Fibroblast of lung (primary cell): ENCODE measurements around the gene C1orf226. TPM values are rescaled to one million over a fixed set of nuclear protein-coding genes. Genes with fewer than 3 reads are reported as not detected.

Source experiments
- DNase-seq, 2 donors: peaks; one replicate each; pipeline versions ENCODE4 v3.0.0 to v3.0.0-alpha.2; 2010; ENCODE audit warnings: low read depth in 2 of 2
- H2AFZ ChIP-seq: 2 replicates; pipeline ENCODE4 v1.5.1; 2012; ENCODE audit warnings: low read length, control low read depth, inconsistent platforms
- H3K27ac ChIP-seq: 2 replicates; pipeline ENCODE4 v1.5.1; 2011; ENCODE audit warnings: low read length, control low read depth; ENCODE audit not compliant: insufficient read depth
- H3K27me3 ChIP-seq: 2 replicates; pipeline ENCODE4 v1.5.1; 2011; ENCODE audit warnings: mild to moderate bottlenecking, low read length; ENCODE audit not compliant: control insufficient read depth, insufficient read depth
- H3K36me3 ChIP-seq: 2 replicates; pipeline ENCODE4 v1.5.1; 2011; ENCODE audit warnings: low read length; ENCODE audit not compliant: control insufficient read depth, insufficient read depth
- H3K4me1 ChIP-seq: 2 replicates; pipeline ENCODE4 v1.5.1; 2011; ENCODE audit warnings: low read length; ENCODE audit not compliant: control insufficient read depth, insufficient read depth; ENCODE audit errors: extremely low read depth
- H3K4me2 ChIP-seq: 2 replicates; pipeline ENCODE4 v1.5.1; 2011; ENCODE audit warnings: low read length, control low read depth; ENCODE audit not compliant: insufficient read depth; ENCODE audit errors: extremely low read depth
- H3K4me3 ChIP-seq, 4 experiments: fragments of 200-600 bp in 1 of 4; sonication (generic) in 1 of 4; replicated peaks in 1 of 4; 2 replicates each; pipeline ENCODE4 v1.5.1; 2011 to 2016; ENCODE audit warnings: low read length in 4 of 4, low read depth in 3 of 4, mild to moderate bottlenecking in 3 of 4, control low read depth in 2 of 4, inconsistent platforms in 1 of 4, mixed read lengths in 1 of 4; ENCODE audit not compliant: insufficient read depth in 1 of 4; ENCODE audit errors: control extremely low read depth in 1 of 4
- H3K79me2 ChIP-seq: 2 replicates; pipeline ENCODE4 v1.5.1; 2012; ENCODE audit warnings: mild to moderate bottlenecking, low read length, inconsistent platforms; ENCODE audit not compliant: control insufficient read depth, insufficient read depth
- H3K9ac ChIP-seq: 2 replicates; pipeline ENCODE4 v1.5.1; 2011; ENCODE audit warnings: mild to moderate bottlenecking, low read length, control low read depth; ENCODE audit not compliant: insufficient read depth
- H3K9me3 ChIP-seq: 2 replicates; pipeline ENCODE4 v1.5.1; 2012; ENCODE audit warnings: low read depth, low read length; ENCODE audit not compliant: control insufficient read depth, insufficient read depth
- H4K20me1 ChIP-seq: 2 replicates; pipeline ENCODE4 v1.5.1; 2011; ENCODE audit warnings: low read length; ENCODE audit not compliant: control insufficient read depth, insufficient read depth; ENCODE audit errors: extremely low read depth
- EZH2 ChIP-seq: IDR thresholded peaks from 2 replicates; pipeline ENCODE4 v1.5.1; 2012; ENCODE audit warnings: low read length, control low read depth, mild to moderate bottlenecking; ENCODE audit errors: missing control alignments
- polyA plus RNA-seq, 2 donors: library from polyadenylated mRNA; depleted of rRNA in 1 of 2; stranded (reverse) in 1 of 2; unstranded in 1 of 2; fragments of >200 nt; gene quantifications; 2 replicates each; pipeline ENCODE4 v1.2.1, GENCODE V29; 2011 to 2012; ENCODE audit warnings: missing spikeins in 1 of 2
- total RNA-seq: library from RNA; depleted of rRNA; stranded (reverse); fragments of >200 nt; gene quantifications from 2 replicates; pipeline ENCODE4 v1.2.1, GENCODE V29; 2014
- TF ChIP-seq, protein P1 (sequence below), 2 donors: IDR thresholded peaks in 1 of 2; conservative IDR thresholded peaks in 1 of 2; 1 replicate in 1 of 2; 2 replicates in 1 of 2; pipeline ENCODE4 v1.5.1; 2011 to 2012; ENCODE audit warnings: low read length in 2 of 2, control low read depth in 1 of 2, inconsistent platforms in 1 of 2, low read depth in 1 of 2, mild to moderate bottlenecking in 1 of 2

C1orf226 gene
- total and polyA plus RNA-seq, 2 donors (not counting 1 experiment from before 2014, with no cell fraction given): 0.10 to 0.33 TPM

DNA sequence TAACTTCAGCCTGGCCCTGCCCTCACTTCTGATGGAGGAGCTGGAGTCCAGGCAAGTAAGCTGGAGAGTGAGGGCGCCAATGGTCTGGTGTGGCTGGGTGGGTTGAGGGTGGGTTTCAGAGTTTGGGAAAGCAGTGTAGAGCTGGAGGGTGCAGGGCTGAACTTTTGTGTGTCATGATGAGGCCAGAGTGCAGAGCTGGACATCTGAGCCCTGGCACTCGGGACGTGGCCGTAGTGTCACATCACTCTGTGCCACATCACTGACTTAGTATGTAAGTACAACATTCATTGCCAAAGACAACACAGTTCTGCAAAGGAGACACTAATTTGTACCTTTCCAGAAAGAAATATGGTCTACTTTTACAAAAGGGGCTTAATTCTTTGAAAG is 20.7 kb upstream of the C1orf226 start:
- no peaks in the 10 kb centered on the region for H3K79me2 ChIP-seq
- no peaks in the 10 kb centered on the region for H4K20me1 ChIP-seq
- H3K9ac ChIP-seq: no peak overlapping the region
- H3K27me3 ChIP-seq: no peaks in the 10 kb centered on the region
- H3K4me3 ChIP-seq: no peak overlapping the region
- no peaks in the 10 kb centered on the region for H3K4me1 ChIP-seq
- TF ChIP-seq, protein P1, sequence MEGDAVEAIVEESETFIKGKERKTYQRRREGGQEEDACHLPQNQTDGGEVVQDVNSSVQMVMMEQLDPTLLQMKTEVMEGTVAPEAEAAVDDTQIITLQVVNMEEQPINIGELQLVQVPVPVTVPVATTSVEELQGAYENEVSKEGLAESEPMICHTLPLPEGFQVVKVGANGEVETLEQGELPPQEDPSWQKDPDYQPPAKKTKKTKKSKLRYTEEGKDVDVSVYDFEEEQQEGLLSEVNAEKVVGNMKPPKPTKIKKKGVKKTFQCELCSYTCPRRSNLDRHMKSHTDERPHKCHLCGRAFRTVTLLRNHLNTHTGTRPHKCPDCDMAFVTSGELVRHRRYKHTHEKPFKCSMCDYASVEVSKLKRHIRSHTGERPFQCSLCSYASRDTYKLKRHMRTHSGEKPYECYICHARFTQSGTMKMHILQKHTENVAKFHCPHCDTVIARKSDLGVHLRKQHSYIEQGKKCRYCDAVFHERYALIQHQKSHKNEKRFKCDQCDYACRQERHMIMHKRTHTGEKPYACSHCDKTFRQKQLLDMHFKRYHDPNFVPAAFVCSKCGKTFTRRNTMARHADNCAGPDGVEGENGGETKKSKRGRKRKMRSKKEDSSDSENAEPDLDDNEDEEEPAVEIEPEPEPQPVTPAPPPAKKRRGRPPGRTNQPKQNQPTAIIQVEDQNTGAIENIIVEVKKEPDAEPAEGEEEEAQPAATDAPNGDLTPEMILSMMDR (conservative IDR thresholded peaks at IDR 0.05 in 1 of 2, IDR thresholded peaks at IDR 0.05 in 1 of 2; ENCODE audit: low read depth in 1 of 2, low read length in 2 of 2): no peak
- TF ChIP-seq EZH2: no peak
- no peaks in the 10 kb centered on the region for H3K9me3 ChIP-seq
- no peaks in the 10 kb centered on the region for H3K36me3 ChIP-seq
- H3K4me2 ChIP-seq: no peak overlapping the region
- DNase-seq: no peak
- no peak overlapping the region for H2AFZ ChIP-seq
- no peak overlapping the region for H3K27ac ChIP-seq

DNA sequence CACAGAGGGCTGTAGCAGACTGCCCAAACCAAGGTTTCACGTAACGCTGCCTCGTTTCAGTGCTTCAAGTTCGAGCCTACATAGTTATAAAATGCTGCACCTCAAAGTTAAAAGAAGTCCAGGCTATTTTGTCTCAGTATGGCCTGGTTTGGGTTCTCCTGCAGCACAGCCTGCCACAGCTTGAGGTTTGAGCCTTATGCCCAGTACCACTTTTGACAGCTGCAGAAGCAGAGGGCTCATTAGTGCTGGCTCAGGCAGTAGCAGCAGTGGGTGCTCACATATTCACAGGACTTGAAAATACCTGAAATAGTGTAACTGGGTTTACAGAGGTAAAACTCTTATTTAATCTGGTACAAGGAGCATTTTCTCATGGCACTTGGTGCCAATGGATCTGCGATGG is 20.2 kb upstream of the C1orf226 start:
- Histone ChIP-seq H3K4me2 (no peak overlapping the region), H3K9ac (no peak overlapping the region), H3K36me3 (no peaks in the 10 kb centered on the region), H3K27ac (no peak overlapping the region), H3K79me2 (no peaks in the 10 kb centered on the region), H3K27me3 (peaks cover 2% of the 10 kb centered on the region), H2AFZ (no peak overlapping the region), H3K4me1 (no peaks in the 10 kb centered on the region), H3K4me3 (no peak overlapping the region), H4K20me1 (no peaks in the 10 kb centered on the region), H3K9me3 (no peaks in the 10 kb centered on the region)
- no peak for DNase-seq
- TF ChIP-seq, protein P1 (conservative IDR thresholded peaks at IDR 0.05 in 1 of 2, IDR thresholded peaks at IDR 0.05 in 1 of 2; ENCODE audit: low read depth in 1 of 2, low read length in 2 of 2): no peak
- TF ChIP-seq EZH2: no peak

DNA sequence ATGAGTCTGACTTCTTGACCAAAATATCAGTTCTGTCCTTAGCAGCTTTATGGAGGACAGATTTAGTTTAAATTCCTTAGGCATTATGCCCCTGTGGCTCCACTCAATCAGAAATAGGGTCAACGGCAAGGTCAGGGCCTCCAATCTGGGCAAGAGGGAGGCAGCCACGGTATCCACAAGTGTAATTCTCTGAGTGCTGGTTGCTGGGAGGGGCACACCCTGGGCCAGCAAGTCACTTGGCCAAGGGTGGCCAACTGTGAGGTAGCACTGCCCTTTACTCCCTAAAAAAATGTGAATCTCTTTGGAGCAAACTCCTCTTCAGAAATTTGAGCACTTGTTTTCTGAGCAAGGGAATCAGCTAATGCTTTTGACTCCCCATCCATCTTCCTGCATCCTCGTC is 17.7 kb upstream of the C1orf226 start:
- Histone ChIP-seq H3K4me2 (no peak overlapping the region), H3K9ac (no peak overlapping the region), H3K9me3 (no peaks in the 10 kb centered on the region), H4K20me1 (no peaks in the 10 kb centered on the region), H3K4me1 (no peaks in the 10 kb centered on the region), H3K27ac (no peak overlapping the region), H2AFZ (no peak overlapping the region), H3K4me3 (no peak overlapping the region), H3K79me2 (no peaks in the 10 kb centered on the region), H3K27me3 (peaks cover 2% of the 10 kb centered on the region), H3K36me3 (no peaks in the 10 kb centered on the region)
- TF ChIP-seq, protein P1 (conservative IDR thresholded peaks at IDR 0.05 in 1 of 2, IDR thresholded peaks at IDR 0.05 in 1 of 2; ENCODE audit: low read depth in 1 of 2, low read length in 2 of 2): no peak
- no peak for TF ChIP-seq EZH2
- DNase-seq: no peak
